Spleen (tissue), 7 donors: ENCODE results near the gene PTPRN2.

Source experiments
- CTCF ChIP-seq, 11 experiments: fragments of 200-600 bp in 7 of 11; fragments of 450-650 bp in 4 of 11; sonication (generic) in 4 of 11; IDR thresholded peaks in 8 of 11; conservative IDR thresholded peaks in 3 of 11; 1 replicate in 7 of 11; 2 replicates in 4 of 11; pipeline versions ENCODE4 v1.4.0 to v1.8.0; 2016 to 2021; ENCODE audit warnings: antibody characterized with exemption in 11 of 11, inconsistent platforms in 4 of 11, mild to moderate bottlenecking in 1 of 11
- POLR2A ChIP-seq, 3 donors: fragments of 450-650 bp; IDR thresholded peaks; one replicate each; pipeline ENCODE4 v1.5.1; 2017; ENCODE audit warnings: antibody characterized with exemption in 3 of 3, mild to moderate bottlenecking in 1 of 3
- POLR2AphosphoS5 ChIP-seq, 3 donors: sonication (generic); formaldehyde crosslinking; IDR thresholded peaks; one replicate each; pipeline ENCODE4 v1.5.1; 2017; ENCODE audit warnings: antibody characterized with exemption in 3 of 3
- donor health status: DM: no; HTN: no; CAD: no; lungs with moderate emphysema.
- donor health status: DM: no; HTN: no; CAD: no.
- donor health status: DM: no; HTN: no; CAD: no.

- TF ChIP-seq POLR2AphosphoS5 (IDR thresholded peaks at IDR 0.05) = no peak
- no peak for TF ChIP-seq CTCF (IDR thresholded peaks at IDR 0.05 in 8 of 11, conservative IDR thresholded peaks at IDR 0.05 in 3 of 11)
- no peak for TF ChIP-seq POLR2A (IDR thresholded peaks at IDR 0.05)
These were observed 975.5 kb downstream of the PTPRN2 start for GRCh38 chr7:157612009-157612663.
